ENCODE results near the gene NCAM1.

The NCAM1 gene

DNA sequence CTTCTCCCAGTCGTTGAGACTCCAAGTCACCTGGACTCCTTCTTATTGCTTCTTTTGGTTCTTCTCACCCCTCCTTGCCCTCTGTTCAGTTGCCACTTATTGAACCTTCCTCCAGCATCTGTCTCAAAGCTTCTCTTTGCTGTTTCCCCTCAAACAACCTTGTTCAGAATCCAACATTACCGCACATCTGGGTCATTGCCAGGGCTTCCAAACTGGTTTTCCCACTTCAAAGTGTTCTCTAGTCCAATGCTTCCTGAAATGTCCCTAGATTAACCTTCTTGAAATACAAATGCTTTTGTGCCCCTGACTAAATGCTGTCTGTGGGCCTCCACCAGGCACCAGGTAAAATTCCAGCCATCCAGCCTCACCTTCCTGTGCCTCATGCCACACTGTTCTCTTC lies 252.3 kb downstream of the NCAM1 start:
- no peak for DNase-seq

DNA sequence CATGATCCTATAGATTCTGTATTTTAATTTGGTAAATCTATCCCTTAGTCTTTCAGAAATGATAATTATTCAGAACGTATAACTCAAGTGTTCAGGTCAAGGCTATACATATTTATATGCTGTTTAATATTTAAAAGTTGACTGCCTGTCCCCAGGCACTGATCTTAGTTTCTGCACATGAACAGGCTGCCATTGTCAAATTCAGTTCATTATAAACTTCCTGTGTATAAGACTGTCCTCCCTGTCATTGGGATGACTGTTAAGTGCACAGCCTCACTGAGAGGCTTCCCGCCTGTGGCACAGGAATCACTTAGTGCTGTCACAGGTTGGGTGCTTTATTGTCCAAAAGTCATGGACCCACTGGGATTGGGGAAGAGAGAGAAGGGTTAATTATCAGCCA lies 261.0 kb downstream of the NCAM1 start:
- no peak for DNase-seq

DNA sequence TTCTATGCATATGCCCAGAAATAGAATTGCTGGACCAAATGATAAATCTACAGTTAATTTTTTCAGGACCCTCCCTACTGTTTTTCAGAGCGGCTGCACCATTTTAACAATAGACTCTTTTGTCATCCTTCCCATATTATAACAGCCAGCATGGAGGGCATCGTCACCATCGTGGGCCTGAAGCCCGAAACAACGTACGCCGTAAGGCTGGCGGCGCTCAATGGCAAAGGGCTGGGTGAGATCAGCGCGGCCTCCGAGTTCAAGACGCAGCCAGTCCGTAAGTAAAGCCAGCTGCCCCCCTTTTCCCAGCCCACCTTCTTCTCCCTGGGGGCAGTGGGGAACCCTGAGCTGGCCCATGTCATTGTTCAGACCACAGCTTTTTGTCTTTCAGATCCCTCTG lies 273.7 kb downstream of the NCAM1 start:
- no peak for DNase-seq

DNA sequence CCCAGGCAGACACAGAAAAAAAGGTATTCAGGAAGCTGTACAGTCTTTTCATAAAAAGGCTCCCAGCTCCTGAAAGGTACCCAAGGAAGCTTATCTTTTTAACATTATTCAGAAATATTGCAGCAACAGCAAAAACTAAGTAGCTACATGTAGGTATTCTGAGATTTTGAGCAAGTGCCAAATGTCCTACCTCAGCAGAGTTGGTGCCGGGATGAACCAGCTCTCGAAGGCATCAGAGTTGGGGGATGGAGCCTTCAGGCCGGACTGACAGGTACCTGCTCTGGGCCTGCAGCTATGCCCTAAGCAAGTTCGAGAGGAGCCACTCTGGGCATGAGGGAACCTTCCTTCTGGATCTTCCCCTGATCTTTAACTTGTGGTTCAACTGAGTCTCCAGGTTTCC lies 276.0 kb downstream of the NCAM1 start:
- no peak for DNase-seq

DNA sequence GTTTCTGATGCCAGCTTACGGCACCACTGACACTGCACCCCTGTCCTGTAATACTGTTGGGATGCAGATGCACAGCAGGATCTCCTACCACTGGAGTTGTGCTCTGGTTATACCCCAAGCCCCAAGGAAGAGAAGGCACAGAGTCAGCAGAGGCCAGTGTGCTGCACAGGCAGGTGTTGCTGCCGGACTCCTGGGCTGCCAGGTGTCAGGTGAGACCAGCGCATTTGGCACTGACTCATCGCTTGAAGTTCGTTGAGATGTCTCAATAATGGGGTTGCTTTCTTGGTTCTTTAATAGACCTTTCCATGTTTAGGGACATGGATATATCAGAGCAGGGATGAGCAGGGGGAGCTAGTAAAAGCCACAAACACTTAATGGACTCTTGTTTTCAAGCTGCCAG lies 277.5 kb downstream of the NCAM1 start:
- no peak for DNase-seq

DNA sequence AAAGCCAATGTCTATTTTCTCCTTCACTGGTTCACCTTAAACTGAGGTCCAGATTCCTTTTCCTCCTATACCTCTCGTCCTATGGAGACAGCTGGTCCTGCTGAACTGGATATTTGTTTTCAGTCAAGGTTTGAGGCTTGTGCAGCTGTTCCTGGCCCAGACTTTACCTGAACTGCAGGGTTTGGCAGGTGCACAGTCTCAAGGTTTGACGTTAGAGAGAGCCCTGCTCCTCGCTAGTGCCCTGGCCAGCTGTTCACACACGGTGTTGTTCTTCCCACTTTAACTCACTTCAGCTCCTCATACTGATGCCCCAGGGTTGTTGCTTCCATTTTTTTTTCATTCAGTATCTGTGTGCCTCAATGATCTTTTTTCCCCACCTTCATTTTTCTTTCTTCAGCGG lies 279.2 kb downstream of the NCAM1 start:
- no peak for DNase-seq

DNA sequence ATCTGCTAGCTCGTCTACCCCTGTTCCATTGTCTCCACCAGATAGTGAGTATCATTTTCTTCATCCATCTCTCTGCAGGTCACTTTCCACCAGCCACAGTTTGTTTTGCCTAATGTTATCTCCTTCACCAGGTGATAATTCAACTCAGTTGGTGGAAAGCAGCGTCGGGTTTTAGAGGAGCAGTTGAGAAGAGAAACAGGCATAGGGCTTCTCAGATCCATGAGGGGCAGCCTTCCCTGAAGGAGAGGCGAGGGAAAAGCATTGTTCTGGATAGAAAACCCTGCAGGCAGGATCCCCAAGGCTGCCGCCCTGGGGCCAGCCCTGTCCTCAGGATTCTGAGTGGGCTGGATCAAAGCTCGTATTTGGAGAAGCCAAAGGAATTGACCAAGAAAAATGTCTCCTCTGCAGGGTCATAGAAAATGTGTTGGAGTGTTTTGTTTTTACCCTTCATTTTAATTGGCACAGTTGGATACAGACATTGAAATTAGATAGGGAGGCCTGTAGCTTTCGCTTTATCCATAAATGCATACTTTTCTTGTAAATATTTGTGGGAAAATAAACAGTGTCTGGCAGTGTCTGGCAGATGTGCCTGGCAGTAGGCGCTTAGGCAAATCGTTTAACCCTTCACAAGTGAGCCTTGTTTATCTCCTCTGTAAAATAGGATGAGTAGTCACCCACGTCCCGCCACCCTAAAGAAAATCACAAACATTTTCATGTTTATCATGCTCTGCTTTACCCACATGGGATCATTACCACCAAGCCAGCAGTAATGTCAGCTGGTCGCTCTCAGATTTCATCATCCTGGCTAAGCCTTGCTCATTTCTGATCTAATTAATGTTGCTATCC lies 279.8 kb downstream of the NCAM1 start:
- DNase-seq = no peak

DNA sequence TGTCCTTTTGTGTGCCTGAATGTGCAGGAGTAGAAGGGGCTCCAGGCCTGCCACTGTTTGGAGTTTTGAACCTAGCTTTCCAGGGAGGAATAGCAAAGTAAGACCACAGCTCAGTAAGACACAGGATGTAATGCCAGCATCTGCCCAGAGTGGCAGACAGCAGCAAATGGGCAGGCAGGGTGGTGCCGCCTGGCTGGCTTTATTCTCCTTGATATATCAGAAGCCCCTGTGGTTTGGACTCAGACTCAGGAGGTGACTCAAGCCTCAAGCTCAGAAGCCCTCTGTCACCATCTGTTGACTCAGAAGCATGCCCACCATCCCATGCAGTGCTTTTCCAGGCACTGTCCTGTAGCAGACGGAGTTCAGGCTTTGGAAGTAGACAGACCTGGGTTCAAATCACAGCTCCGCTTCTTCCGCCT lies 280.4 kb downstream of the NCAM1 start:
- no peak for DNase-seq

DNA sequence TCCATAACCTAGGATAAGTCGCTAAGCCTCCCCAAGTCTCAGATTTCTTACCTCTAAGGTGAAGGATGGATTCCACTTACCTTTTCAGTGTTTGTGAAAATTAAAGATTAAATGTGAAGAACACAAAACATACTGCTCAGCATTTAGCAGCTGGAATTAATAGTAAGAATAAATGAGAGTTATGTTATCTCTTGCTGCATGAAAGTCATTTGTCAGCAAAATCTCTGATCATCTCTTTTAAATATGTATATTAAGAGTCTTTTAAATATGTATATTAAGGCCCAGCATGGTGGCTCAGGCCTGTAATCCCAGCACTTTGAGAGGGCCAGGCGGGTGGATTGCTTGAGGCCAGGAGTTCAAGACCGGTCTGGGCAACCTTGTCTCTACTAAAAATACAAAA lies 280.8 kb downstream of the NCAM1 start:
- DNase-seq = no peak

DNA sequence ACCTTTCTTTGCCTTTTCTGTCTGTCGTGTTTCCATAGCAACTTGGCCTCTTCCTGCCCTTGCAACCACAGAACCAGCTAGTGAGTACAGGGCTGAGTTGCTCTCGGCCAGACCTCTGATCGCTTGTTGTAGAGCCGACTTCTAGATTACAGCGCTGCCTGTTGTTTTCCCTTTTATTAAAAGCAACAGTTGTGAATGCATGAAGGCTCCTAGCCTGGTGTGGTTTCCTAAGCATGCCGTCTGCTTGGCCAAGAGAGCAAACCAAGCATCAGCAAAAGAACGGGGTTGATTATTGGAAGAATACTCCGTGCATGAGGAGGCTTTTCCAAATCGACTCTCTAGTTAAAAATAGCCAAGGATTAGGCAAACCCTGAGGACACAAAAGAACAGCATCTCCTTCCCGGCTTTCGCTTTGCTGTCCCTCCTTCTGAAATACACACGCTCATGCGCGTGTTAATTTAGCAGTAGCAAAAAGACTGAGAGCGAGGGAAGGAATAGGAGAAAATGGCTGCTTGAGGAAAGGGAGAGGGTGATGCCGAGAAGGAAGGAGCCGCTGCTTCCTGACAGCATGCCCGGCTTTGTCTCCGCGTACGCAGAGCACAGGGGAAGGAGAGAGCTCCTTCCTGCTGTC lies 281.7 kb downstream of the NCAM1 start:
- DNase-seq = no peak

DNA sequence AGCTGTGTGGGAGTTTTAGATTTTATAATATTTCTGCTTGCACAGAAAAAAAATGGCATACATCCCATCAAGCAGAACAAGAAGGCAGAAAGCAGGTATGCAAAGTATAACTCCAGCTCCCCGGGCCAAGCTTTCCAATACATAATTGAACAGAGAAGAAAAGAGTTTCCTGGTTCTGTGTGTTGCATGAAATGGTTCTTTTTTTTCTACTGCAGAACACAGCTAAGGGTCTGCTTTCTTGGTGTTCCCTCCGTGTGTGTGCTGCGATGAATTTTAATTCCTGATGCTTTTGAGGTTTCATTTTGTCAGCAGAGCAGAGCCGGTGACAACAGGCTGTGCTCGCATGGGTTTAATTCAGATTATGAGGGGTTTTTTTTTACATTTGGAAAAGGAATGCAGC lies 282.5 kb downstream of the NCAM1 start:
- DNase-seq = no peak

DNA sequence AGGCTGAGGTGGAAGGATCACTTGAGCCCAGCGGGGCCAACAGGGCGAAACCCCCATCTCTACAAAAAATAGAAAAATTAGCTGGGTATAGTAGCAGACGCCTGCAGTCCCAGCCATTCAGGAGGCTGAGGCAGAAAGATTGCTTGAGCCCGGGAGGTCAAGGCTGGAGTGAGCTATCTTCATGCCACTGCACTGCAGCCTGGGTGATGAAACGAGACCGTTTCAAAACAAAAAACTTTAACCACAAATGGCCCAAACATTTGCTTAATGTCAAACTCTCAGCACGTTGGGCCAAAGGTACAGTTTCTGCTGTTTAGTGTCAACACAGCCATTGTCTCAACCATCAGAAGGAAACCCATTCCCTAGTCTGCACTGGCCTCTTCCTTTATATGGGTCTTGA lies 284.0 kb downstream of the NCAM1 start:
- DNase-seq = no peak

DNA sequence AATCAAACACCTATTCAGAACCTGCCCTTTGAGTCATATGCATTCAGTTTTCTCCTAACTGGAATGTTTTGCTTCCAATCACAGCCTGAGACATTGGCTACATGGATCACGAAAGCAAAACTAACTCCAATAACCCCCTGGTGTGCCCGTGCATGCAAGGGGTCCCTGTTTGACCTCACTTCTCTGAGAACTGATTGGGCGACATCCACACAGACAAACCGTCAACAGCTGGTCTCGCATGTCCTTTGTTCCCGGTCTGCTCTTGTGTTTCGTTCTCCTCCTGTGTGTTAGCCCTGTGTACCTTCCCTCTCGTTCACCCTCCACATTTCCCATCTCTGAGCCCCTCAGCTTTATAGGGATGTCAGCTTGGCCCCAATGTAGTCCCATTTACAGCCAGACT lies 286.0 kb downstream of the NCAM1 start:
- DNase-seq = no peak

DNA sequence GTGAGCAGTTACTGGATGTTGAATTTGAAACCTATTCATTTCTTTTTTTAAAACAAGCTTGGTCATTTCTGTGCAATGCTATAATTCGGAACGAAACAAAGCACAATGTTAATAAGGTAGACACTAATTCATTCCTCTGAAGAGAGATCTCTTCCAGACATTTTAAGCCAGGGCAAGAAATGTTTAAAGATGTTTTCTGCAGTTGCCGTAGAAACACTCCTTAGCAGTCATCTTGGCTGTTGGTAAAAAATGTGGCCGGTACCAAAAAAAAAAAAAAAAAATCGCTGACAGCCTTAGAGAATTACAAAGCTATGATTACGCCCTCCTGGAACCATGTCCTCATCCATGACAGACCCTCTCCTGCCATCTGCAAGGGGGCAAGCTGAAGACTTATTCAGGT lies 286.7 kb downstream of the NCAM1 start:
- DNase-seq = no peak

DNA sequence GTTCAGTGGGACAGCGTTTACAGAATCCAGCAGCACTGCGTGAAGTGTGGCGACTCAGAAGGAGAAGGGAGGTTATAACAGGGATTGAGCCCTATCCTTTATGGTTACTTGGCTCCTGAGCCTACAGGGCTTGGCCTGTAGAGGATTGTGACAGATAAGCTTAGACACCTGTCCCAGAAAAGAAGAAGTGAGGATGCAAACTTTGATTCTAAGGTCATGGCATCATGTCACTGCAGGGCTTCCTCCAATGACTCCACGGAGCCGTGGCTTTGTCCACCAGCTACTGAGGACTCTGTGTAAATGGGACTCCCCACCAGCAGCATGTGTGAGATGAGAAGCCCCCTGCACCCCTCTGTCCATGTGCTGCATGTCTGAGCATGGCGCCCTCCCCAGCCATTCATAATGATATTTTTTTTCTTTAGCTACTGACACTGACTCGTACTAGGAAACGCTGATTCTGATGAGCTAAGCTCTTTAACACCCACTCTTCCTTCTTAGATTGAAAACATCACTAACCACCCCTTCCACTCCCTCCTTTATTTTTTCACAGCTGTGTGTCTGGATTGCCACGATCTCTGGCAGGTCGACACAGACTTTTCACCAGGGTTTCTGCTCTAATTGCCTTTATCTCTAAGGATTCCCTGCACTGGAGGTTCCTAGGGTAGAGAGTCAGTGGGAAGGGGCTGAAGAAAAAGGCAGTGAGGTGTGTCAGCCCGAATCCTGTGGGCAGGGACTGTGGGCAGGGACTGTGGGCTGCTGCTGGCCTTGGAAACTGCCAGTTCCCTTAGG lies 287.7 kb downstream of the NCAM1 start:
- DNase-seq = no peak

DNA sequence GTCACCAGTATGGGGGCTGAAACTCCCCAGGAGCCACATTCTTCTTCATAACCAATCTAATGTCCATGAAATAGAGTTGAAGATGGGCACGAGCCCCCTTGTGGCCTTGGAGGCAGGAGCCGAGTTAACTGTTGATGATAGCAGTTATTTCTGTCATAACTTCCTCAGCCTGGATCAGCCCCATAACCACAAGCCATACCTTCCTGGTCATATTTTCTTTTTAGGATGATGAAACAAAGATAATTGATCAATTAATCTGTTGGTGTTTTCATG lies 288.2 kb downstream of the NCAM1 start:
- no peak for DNase-seq

DNA sequence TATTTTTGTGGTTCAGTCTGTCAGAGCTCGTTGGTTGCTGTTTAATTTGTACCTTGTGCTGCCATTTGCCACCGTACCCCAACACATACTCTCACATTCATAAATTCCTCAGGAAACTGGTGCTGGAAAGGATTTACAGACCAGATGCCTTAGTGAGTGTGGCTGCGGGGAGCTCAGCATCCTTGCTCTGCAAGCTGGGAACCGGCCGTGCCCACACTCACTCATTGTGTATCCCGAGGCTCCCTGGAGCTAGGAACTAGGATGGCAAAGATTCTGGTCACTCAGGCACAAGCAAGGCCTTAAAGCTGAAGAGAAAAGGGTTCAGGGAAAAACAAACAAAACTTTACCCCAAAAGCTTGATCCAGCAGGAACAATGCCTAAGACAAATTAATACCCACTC lies 288.6 kb downstream of the NCAM1 start:
- no peak for DNase-seq

DNA sequence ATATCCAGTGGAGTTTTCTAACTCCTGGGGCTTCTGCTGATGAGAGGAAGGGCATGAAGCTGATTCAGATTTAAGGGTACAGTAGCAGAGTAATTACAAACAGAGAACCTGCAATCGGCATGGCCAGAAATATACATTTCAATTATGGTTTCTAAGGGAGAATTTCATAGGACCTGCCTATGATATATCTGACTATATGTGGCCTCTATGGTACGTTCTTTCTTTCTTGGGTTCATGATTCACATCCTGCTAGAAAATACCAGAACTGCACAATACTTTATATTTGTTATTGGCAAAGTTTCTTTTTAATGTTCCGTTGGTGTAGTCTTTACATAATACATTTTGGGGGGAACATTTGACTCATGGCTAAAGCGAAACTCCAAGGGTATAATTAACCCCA lies 290.1 kb downstream of the NCAM1 start:
- DNase-seq = no peak

DNA sequence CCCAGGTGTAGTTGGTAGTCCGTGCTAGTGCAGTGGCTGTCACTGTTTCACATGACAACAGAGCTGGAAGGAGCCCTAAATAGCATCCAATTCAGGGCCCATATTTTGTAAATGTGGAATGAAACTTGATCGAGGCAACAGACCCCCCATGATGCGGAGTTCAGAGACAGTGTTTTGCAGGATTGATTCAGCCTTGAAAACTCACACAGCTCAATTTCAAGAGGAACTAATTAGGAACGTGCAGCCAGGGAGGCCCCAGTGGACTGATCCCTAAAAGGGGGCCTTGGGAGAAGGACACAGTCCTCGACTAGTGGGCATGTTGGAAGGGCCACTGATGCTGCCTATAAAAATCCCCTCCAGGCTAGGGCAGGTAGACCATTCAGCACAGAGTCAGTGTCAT lies 292.2 kb downstream of the NCAM1 start:
- DNase-seq = no peak

DNA sequence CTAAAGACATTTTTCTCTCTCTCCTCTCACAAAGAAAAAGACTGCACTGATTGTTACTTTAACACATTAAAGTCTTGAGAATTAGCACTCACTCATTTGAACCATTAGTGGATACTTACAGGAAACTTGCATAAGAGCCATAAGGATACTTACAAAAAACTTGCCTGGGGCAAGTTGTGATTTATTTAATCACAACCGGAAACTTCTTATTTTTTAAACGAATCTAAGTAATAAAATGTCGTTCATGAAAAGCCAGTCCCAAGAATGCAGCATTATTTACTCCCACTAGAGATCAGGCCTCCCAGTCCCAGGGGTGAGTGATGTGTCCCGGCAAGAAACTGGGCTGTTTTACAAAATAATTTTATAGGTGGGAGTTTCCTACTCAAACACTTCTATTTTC lies 293.9 kb downstream of the NCAM1 start:
- DNase-seq = no peak

DNA sequence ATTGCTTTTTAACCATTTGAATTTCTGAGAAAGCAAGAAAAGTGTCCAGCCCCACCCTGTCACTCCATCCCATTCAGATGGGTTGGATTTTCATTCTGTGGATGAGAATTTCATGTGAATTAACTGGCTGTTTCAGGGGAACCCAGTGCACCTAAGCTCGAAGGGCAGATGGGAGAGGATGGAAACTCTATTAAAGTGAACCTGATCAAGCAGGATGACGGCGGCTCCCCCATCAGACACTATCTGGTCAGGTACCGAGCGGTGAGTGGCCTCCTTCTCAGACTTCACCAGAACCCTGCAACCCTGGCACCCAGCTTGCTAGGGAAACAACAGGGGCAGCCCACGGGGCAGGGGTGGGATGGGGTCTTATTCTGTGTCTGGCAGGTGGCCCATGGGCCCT lies 294.5 kb downstream of the NCAM1 start:
- DNase-seq = no peak

DNA sequence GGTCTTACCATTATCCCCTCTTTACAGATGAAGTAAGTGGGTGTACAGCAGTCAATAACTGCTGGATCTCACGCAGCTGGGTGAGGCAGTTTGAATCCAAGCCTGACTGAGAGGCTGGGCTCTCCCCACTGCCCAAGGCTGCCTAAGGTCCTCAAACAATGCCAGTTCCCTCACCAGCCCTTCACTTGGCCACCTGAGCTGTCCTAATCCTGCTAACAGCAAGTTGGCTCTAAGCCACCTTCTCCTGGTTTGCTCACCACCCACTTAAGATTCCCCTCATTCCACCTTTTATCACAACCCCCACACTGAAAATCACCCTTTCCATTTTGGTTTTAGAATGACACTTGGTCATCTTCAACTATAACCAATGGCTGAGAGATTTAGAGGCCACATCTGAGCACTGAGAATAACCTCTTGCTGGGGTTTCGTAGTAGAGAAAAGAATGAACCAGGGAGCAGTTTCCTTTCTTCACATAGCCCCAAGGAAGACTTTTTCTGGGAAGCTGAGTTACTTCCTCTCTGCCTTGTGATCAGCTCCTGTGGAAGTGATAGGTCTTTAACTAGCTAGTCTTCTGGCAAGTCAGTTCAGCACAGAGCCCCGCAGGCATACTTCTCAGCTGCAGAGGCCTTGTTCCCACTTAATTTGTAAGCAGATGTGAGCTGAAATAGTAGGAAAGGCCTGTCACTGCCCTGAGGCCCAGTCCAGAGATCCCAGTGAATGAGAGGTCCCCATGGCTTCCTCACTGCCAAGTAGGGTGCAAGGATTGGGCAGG lies 295.4 kb downstream of the NCAM1 start:
- no peak for DNase-seq

DNA sequence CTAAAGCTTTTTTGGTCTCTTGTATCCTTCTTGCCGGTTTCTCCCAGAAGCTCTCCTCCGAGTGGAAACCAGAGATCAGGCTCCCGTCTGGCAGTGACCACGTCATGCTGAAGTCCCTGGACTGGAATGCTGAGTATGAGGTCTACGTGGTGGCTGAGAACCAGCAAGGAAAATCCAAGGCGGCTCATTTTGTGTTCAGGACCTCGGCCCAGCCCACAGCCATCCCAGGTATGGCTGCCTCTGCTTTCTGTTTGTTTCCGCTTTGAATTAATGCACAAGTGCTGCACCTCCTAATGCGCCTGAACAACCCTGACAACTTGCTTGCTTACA lies 298.8 kb downstream of the NCAM1 start:
- DNase-seq = no peak

DNA sequence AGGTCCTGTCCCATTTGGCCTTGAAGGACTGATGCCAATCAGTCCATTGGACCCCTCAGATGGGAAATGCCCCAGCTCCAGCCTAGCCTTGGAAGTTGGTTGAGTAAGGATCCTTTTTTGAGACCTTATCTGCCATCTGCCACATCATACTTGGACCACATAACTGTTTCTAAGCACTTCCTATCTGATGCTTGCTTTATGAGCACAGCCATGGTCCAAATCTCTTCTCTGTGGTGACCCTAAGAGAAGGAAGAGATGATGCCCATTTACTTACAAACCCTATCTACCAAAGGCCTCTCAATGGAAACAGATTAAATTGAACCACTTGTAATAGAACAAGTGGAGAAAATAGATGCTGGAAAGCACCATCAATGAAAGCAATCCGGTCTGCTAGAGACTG lies 299.3 kb downstream of the NCAM1 start:
- no peak for DNase-seq
